Activated naive CD4-positive, alpha-beta T cell treated with anti-CD3 and anti-CD28 coated beads for 36 hours (primary cell): ENCODE measurements around the gene ABCA10. TPM values are rescaled to one million over a fixed set of nuclear protein-coding genes. Genes with fewer than 3 reads are reported as not detected.

Experiments
- CTCF ChIA-PET: fragments of 350-600 bp; sonication (Branson Sonifier 250); formaldehyde crosslinking; loops from one replicate; lab custom pipeline; 2021; ENCODE audit warnings: antibody characterized with exemption; lab: Charles Lee
- DNase-seq: peaks from one replicate; pipeline ENCODE4 v3.0.0-alpha.2; 2020
- H3K27ac Mint-ChIP-seq: one replicate; pipeline ENCODE4 v1.8.0; 2021; ENCODE audit warnings: mild to moderate bottlenecking, mixed read lengths
- H3K27me3 Mint-ChIP-seq: one replicate; pipeline ENCODE4 v1.8.0; 2021; ENCODE audit warnings: low read depth, mixed read lengths
- H3K36me3 Mint-ChIP-seq: one replicate; pipeline ENCODE4 v1.8.0; 2021; ENCODE audit warnings: low read depth, mixed read lengths
- H3K4me1 Mint-ChIP-seq: one replicate; pipeline ENCODE4 v1.8.0; 2021; ENCODE audit warnings: low read depth, mixed read lengths
- H3K4me3 Mint-ChIP-seq: one replicate; pipeline ENCODE4 v1.8.0; 2021; ENCODE audit warnings: mild to moderate bottlenecking, moderate library complexity, mixed read lengths
- H3K9me3 Mint-ChIP-seq: one replicate; pipeline ENCODE4 v1.8.0; 2021; ENCODE audit warnings: mixed read lengths
- intact Hi-C: fragments of 100-400 bp; cut with micrococcal nuclease; formaldehyde crosslinking; loops from one replicate; pipeline ENCODE4 v1.15.1; 2023
- total RNA-seq, 2 experiments: library from RNA; stranded (reverse); gene quantifications; one replicate each; pipeline ENCODE4 v1.2.3, GENCODE V29; 2021

ABCA10 gene
- total RNA-seq, 2 experiments from 2014 or later = 0.07 to 0.14 TPM

GRCh38 chr17:69144331-69145255, 84.0 kb downstream of the ABCA10 start:
- Mint-ChIP-seq H3K36me3 (peaks cover 2% of the 10 kb centered on the region), H3K4me1 (no peaks in the 10 kb centered on the region), H3K4me3 (no peak overlapping the region), H3K27ac (no peak overlapping the region), H3K9me3 (no peaks in the 10 kb centered on the region), H3K27me3 (peaks cover 7% of the 10 kb centered on the region)
- CTCF ChIA-PET = no interaction called here
- no peak for DNase-seq
- intact Hi-C loops = loop anchor here (10.0 kb wide), 1 partner anchor 60 kb away; no protein-coding TSS in a partner anchor

GRCh38 chr17:69143683-69144231, 84.9 kb downstream of the ABCA10 start:
- intact Hi-C loops = loop anchor here (10.0 kb wide), 1 partner anchor 59 kb away; no protein-coding TSS in a partner anchor
- Mint-ChIP-seq H3K4me3 (no peak overlapping the region), H3K4me1 (no peaks in the 10 kb centered on the region), H3K27ac (no peak overlapping the region), H3K36me3 (peaks cover under 1% of the 10 kb centered on the region), H3K27me3 (peaks cover 7% of the 10 kb centered on the region), H3K9me3 (no peaks in the 10 kb centered on the region)
- CTCF ChIA-PET = no interaction called here
- no peak for DNase-seq

GRCh38 chr17:69143151-69143550, 85.5 kb downstream of the ABCA10 start:
- H3K4me3 Mint-ChIP-seq = no peak overlapping the region
- intact Hi-C loops = loop anchor here (10.0 kb wide), 1 partner anchor 58 kb away; no protein-coding TSS in a partner anchor
- DNase-seq = no peak
- no peaks in the 10 kb centered on the region for H3K36me3 Mint-ChIP-seq
- no peaks in the 10 kb centered on the region for H3K4me1 Mint-ChIP-seq
- H3K27me3 Mint-ChIP-seq = peaks cover 7% of the 10 kb centered on the region
- no peak overlapping the region for H3K27ac Mint-ChIP-seq
- CTCF ChIA-PET = no interaction called here
- H3K9me3 Mint-ChIP-seq = no peaks in the 10 kb centered on the region

GRCh38 chr17:69142175-69142802, 86.3 kb downstream of the ABCA10 start:
- Mint-ChIP-seq H3K4me1 (no peaks in the 10 kb centered on the region), H3K27ac (no peak overlapping the region), H3K36me3 (no peaks in the 10 kb centered on the region), H3K27me3 (peaks cover 7% of the 10 kb centered on the region), H3K4me3 (no peak overlapping the region), H3K9me3 (no peaks in the 10 kb centered on the region)
- intact Hi-C loops = loop anchor here (10.0 kb wide), 1 partner anchor 57 kb away; no protein-coding TSS in a partner anchor
- DNase-seq = no peak
- CTCF ChIA-PET = no interaction called here

- intact Hi-C loops = loop anchor here (10.0 kb wide), 1 partner anchor 57 kb away; no protein-coding TSS in a partner anchor
- Mint-ChIP-seq H3K4me1 (no peaks in the 10 kb centered on the region), H3K9me3 (no peaks in the 10 kb centered on the region), H3K36me3 (no peaks in the 10 kb centered on the region), H3K27me3 (peaks cover 7% of the 10 kb centered on the region), H3K27ac (no peak within 1 kb of the TSS), H3K4me3 (no peak within 1 kb of the TSS)
- CTCF ChIA-PET = no interaction called here
- no peak for DNase-seq
These were observed 87.0 kb downstream of the ABCA10 start, which contains the start of gene ABCA6 for GRCh38 chr17:69141431-69142174. Gene ABCA6, minus strand, starts transcription at chr17:69141895. Its CDS starts 1,192 bp downstream, at chr17:69140703.

GRCh38 chr17:69134112-69134511, 94.5 kb downstream of the ABCA10 start:
- no peak overlapping the region for H3K27ac Mint-ChIP-seq
- DNase-seq = no peak
- intact Hi-C loops = no loop called here
- no peaks in the 10 kb centered on the region for H3K4me1 Mint-ChIP-seq
- no peaks in the 10 kb centered on the region for H3K27me3 Mint-ChIP-seq
- no peak overlapping the region for H3K4me3 Mint-ChIP-seq
- CTCF ChIA-PET = no interaction called here
- H3K36me3 Mint-ChIP-seq = no peaks in the 10 kb centered on the region
- H3K9me3 Mint-ChIP-seq = no peaks in the 10 kb centered on the region

GRCh38 chr17:69130627-69131296, 97.9 kb downstream of the ABCA10 start:
- Mint-ChIP-seq H3K36me3 (no peaks in the 10 kb centered on the region), H3K9me3 (no peaks in the 10 kb centered on the region), H3K4me1 (no peaks in the 10 kb centered on the region), H3K4me3 (no peak overlapping the region), H3K27me3 (no peaks in the 10 kb centered on the region), H3K27ac (no peak overlapping the region)
- intact Hi-C loops = no loop called here
- DNase-seq = no peak
- CTCF ChIA-PET = no interaction called here

- H3K27ac Mint-ChIP-seq = no peak overlapping the region
- DNase-seq = no peak
- no peaks in the 10 kb centered on the region for H3K4me1 Mint-ChIP-seq
- CTCF ChIA-PET = no interaction called here
- intact Hi-C loops = no loop called here
- no peaks in the 10 kb centered on the region for H3K27me3 Mint-ChIP-seq
- no peak overlapping the region for H3K4me3 Mint-ChIP-seq
- no peaks in the 10 kb centered on the region for H3K9me3 Mint-ChIP-seq
- H3K36me3 Mint-ChIP-seq = no peaks in the 10 kb centered on the region
These were observed 105.0 kb downstream of the ABCA10 start for GRCh38 chr17:69123626-69124025.

- H3K9me3 Mint-ChIP-seq = no peaks in the 10 kb centered on the region
- no peak for DNase-seq
- H3K4me1 Mint-ChIP-seq = no peaks in the 10 kb centered on the region
- intact Hi-C loops = no loop called here
- H3K27me3 Mint-ChIP-seq = no peaks in the 10 kb centered on the region
- H3K27ac Mint-ChIP-seq = no peak overlapping the region
- no peak overlapping the region for H3K4me3 Mint-ChIP-seq
- no peaks in the 10 kb centered on the region for H3K36me3 Mint-ChIP-seq
- CTCF ChIA-PET = no interaction called here
These were observed 106.6 kb downstream of the ABCA10 start for GRCh38 chr17:69122065-69122464.

- CTCF ChIA-PET = no interaction called here
- intact Hi-C loops = no loop called here
- no peaks in the 10 kb centered on the region for H3K36me3 Mint-ChIP-seq
- no peaks in the 10 kb centered on the region for H3K4me1 Mint-ChIP-seq
- H3K27me3 Mint-ChIP-seq = no peaks in the 10 kb centered on the region
- no peak overlapping the region for H3K27ac Mint-ChIP-seq
- no peak for DNase-seq
- no peak overlapping the region for H3K4me3 Mint-ChIP-seq
- H3K9me3 Mint-ChIP-seq = no peaks in the 10 kb centered on the region
These were observed 110.5 kb downstream of the ABCA10 start for GRCh38 chr17:69117855-69118784.

GRCh38 chr17:69111794-69112193, 116.8 kb downstream of the ABCA10 start:
- no peaks in the 10 kb centered on the region for H3K27me3 Mint-ChIP-seq
- no peaks in the 10 kb centered on the region for H3K36me3 Mint-ChIP-seq
- no peaks in the 10 kb centered on the region for H3K4me1 Mint-ChIP-seq
- no peak overlapping the region for H3K27ac Mint-ChIP-seq
- intact Hi-C loops = no loop called here
- CTCF ChIA-PET = no interaction called here
- H3K4me3 Mint-ChIP-seq = no peak overlapping the region
- H3K9me3 Mint-ChIP-seq = no peaks in the 10 kb centered on the region
- no peak for DNase-seq
